Pancreas (tissue), 10 donors: ENCODE data around the gene EXOC4. TPM values are rescaled to one million over a fixed set of nuclear protein-coding genes. Genes with fewer than 3 reads are reported as not detected.
"Not testable (repeated sequence)": the region's sequence is repeated elsewhere in the genome, so short reads cannot be mapped to it uniquely, and the experiment has no call there.

Experiments
- ATAC-seq, 4 donors: fragments of 200-7000 bp; cut with Tn5 transposase; one replicate each; pipeline versions ENCODE4 v1.8.0 to v1.9.1; 2020; ENCODE audit warnings: mild to moderate bottlenecking in 4 of 4, moderate library complexity in 4 of 4
- DNase-seq, 6 donors: peaks; one replicate each; pipeline ENCODE4 v3.0.0-alpha.2; 2020
- FAIRE-seq: peaks from 2 replicates; lab custom pipeline; 2012; peaks lifted over from hg19 to GRCh38; lab: Jason Lieb, UNC
- H3K27ac ChIP-seq, 4 donors: fragments of 200-600 bp; sonication (generic); 1 replicate in 3 of 4; 2 replicates in 1 of 4; pipeline versions ENCODE4 v1.5.0 to v1.8.0; 2020
- H3K27me3 ChIP-seq, 4 donors: fragments of 200-600 bp; one replicate each; pipeline ENCODE4 v1.8.0; 2021
- H3K36me3 ChIP-seq, 3 donors: fragments of 200-600 bp; sonication (generic) in 1 of 3; one replicate each; pipeline versions ENCODE4 v1.5.0 to v1.8.0; 2020 to 2021
- H3K4me1 ChIP-seq, 3 donors: fragments of 200-600 bp; one replicate each; pipeline ENCODE4 v1.8.0; 2021
- H3K4me3 ChIP-seq, 4 donors: fragments of 200-600 bp; sonication (generic) in 2 of 4; one replicate each; pipeline versions ENCODE4 v1.5.0 to v1.8.0; 2020 to 2021
- H3K9me3 ChIP-seq, 4 donors: fragments of 200-600 bp; one replicate each; pipeline ENCODE4 v1.8.0; 2021
- CTCF ChIP-seq, 4 donors: fragments of 200-600 bp; sonication (generic) in 3 of 4; IDR thresholded peaks; one replicate each; pipeline versions ENCODE4 v1.5.0 to v1.8.0; 2021; ENCODE audit warnings: antibody characterized with exemption in 4 of 4
- WGBS, 2 donors: extraction: QIAGEN DNeasy Blood & Tissue Kit; methylation state at CpG; one replicate each; pipeline ENCODE4 v1.1.7; 2013; 5-methylcytosine and 5-hydroxymethylcytosine counted together
- intact Hi-C, 3 donors: fragments of 100-400 bp; cut with DNase I; formaldehyde crosslinking; loops; one replicate each; pipeline versions ENCODE4 v1.11.1 to v1.14.2; 2022
- polyA plus RNA-seq, 2 donors: library from polyadenylated mRNA; stranded (reverse); fragments of 200-250 nt; gene quantifications; one replicate each; pipeline ENCODE4 v1.2.3, GENCODE V29; 2013
- total RNA-seq, 6 donors: library from RNA; stranded (reverse); fragmentation: NEBNext Ultra II Directional in 4 of 6; extraction: Animal tissue kit (Norgen Biotek cat#: 25700) in 4 of 6; gene quantifications; one replicate each; pipeline versions ENCODE4 v1.2.1 to v1.2.4, GENCODE V29; 2021 to 2023
- donor health status: healthy with polysubstance abuse.
- donor health status: DM: no; HTN: no; CAD: no; lungs with moderate emphysema.
- donor health status: DM: no; HTN: no; CAD: no.
- donor health status: control.
- donor health status: control.
- donor health status: Bipolar disorder and iron deficiency.
- donor health status: DM: yes; HTN: yes; CAD: no.
- donor health status: DM: no; HTN: no; CAD: no.
- donor health status: DM: no; HTN: no; CAD: no.
- donor health status: DM: yes; HTN: yes; CAD: no.

EXOC4 gene
- total RNA-seq (10 to 100 TPM; 50.7 to 81.2 (median 54.3) TPM), polyA plus RNA-seq (10 to 100 TPM; 13.4 to 14.8 TPM)

GRCh38 chr7:133252858-133253518 is at the start of gene EXOC4:
Gene EXOC4 (plus strand): TSS chr7:133253078.
- H3K4me1 ChIP-seq, result peaks cover 9 to 24% (median 9%) of the 10 kb centered on the region in 3 donors
- H3K27me3 ChIP-seq, result no peaks in the 10 kb centered on the region
- peak within 1 kb of the TSS; percentile 44 to 80 (median 76) for H3K4me3 ChIP-seq
- TF ChIP-seq CTCF (IDR thresholded peaks at IDR 0.05), result no peak
- 0% methylated on average over 22 to 25 of the region's 25 CpGs for WGBS, 2 donors
- FAIRE-seq (peak; percentile 98), DNase-seq (peak; percentile 83 to 97 (median 93)), ATAC-seq (peak; percentile 99 to 100 (median 100))
- H3K9me3 ChIP-seq, result no peaks in the 10 kb centered on the region
- peak within 1 kb of the TSS; percentile 82 to 88 (median 84) for H3K27ac ChIP-seq
- no peaks in the 10 kb centered on the region for H3K36me3 ChIP-seq
- intact Hi-C loops, result no loop called here

GRCh38 chr7:133203490-133203889 is 49.4 kb upstream of the EXOC4 start:
- FAIRE-seq, result no peak

GRCh38 chr7:133207687-133208086 is 45.2 kb upstream of the EXOC4 start:
- DNase-seq (no peak), ATAC-seq (no peak), FAIRE-seq (no peak)

More at GRCh38 chr7:133203490-133203889, 49.4 kb upstream of the EXOC4 start:
- ATAC-seq (no peak), DNase-seq (no peak)
- WGBS, 2 donors, result 87 to 94% methylated on average over 3 of the region's 3 CpGs
- H3K27me3 ChIP-seq, result no peaks in the 10 kb centered on the region
- intact Hi-C loops, result no loop called here
- H3K4me1 ChIP-seq, result no peaks in the 10 kb centered on the region
- H3K27ac ChIP-seq, result no peak overlapping the region
- no peaks in the 10 kb centered on the region for H3K36me3 ChIP-seq
- H3K4me3 ChIP-seq, result no peak overlapping the region
- H3K9me3 ChIP-seq, result no peaks in the 10 kb centered on the region
- TF ChIP-seq CTCF (IDR thresholded peaks at IDR 0.05), result no peak

GRCh38 chr7:133210817-133211216 is 42.1 kb upstream of the EXOC4 start:
- H3K36me3 ChIP-seq, H3K27ac ChIP-seq, intact Hi-C loops, DNase-seq, ATAC-seq, H3K9me3 ChIP-seq, H3K4me3 ChIP-seq, H3K27me3 ChIP-seq, H3K4me1 ChIP-seq, FAIRE-seq: not testable (repeated sequence)
- 87 to 90% methylated on average over 10 of the region's 10 CpGs for WGBS, 2 donors

More at GRCh38 chr7:133207687-133208086, 45.2 kb upstream of the EXOC4 start:
- no peaks in the 10 kb centered on the region for H3K4me1 ChIP-seq
- H3K9me3 ChIP-seq, result no peaks in the 10 kb centered on the region
- no peaks in the 10 kb centered on the region for H3K36me3 ChIP-seq
- H3K27ac ChIP-seq, result no peak overlapping the region
- H3K27me3 ChIP-seq, result no peaks in the 10 kb centered on the region
- intact Hi-C loops, result no loop called here
- WGBS, 2 donors, result 78 to 85% methylated on average over 2 of the region's 2 CpGs
- no peak overlapping the region for H3K4me3 ChIP-seq
- no peak for TF ChIP-seq CTCF (IDR thresholded peaks at IDR 0.05)

DNA sequence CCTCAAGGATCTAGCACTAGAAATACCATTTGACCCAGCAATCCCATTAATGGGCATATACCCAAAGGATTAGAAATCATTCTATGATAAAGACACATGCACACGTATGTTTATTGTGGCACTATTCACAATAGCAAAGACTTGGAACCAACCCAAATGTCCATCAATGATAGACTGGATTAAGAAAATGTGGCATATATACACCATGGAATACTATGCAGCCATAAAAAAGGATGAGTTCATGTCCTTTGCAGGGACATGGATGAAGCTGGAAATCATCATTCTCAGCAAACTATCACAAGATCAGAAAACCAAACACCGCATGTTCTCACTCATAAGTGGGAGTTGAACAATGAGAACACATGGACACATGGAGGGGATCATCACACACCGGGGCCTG is 39.1 kb upstream of the EXOC4 start:
- H3K27me3 ChIP-seq, H3K4me1 ChIP-seq, DNase-seq, H3K4me3 ChIP-seq, H3K36me3 ChIP-seq, intact Hi-C loops, ATAC-seq, H3K9me3 ChIP-seq, H3K27ac ChIP-seq, FAIRE-seq: not testable (repeated sequence)
- 88 to 91% methylated on average over 3 of the region's 3 CpGs for WGBS, 2 donors

GRCh38 chr7:133217773-133218172 is 35.1 kb upstream of the EXOC4 start:
- no peak overlapping the region for H3K27ac ChIP-seq
- DNase-seq, result no peak
- no peaks in the 10 kb centered on the region for H3K27me3 ChIP-seq
- WGBS, 2 donors, result 26 to 32% methylated on average over 3 of the region's 3 CpGs
- intact Hi-C loops, result no loop called here
- FAIRE-seq, result no peak
- no peak for TF ChIP-seq CTCF (IDR thresholded peaks at IDR 0.05)
- no peaks in the 10 kb centered on the region for H3K36me3 ChIP-seq
- H3K9me3 ChIP-seq, result no peaks in the 10 kb centered on the region
- peak in 3 of 4 donors; percentile 35 to 53 (median 48) for ATAC-seq
- no peaks in the 10 kb centered on the region for H3K4me1 ChIP-seq
- H3K4me3 ChIP-seq, result no peak overlapping the region
